Measurements from ENCODE around the gene APC2.

Gene APC2

DNA sequence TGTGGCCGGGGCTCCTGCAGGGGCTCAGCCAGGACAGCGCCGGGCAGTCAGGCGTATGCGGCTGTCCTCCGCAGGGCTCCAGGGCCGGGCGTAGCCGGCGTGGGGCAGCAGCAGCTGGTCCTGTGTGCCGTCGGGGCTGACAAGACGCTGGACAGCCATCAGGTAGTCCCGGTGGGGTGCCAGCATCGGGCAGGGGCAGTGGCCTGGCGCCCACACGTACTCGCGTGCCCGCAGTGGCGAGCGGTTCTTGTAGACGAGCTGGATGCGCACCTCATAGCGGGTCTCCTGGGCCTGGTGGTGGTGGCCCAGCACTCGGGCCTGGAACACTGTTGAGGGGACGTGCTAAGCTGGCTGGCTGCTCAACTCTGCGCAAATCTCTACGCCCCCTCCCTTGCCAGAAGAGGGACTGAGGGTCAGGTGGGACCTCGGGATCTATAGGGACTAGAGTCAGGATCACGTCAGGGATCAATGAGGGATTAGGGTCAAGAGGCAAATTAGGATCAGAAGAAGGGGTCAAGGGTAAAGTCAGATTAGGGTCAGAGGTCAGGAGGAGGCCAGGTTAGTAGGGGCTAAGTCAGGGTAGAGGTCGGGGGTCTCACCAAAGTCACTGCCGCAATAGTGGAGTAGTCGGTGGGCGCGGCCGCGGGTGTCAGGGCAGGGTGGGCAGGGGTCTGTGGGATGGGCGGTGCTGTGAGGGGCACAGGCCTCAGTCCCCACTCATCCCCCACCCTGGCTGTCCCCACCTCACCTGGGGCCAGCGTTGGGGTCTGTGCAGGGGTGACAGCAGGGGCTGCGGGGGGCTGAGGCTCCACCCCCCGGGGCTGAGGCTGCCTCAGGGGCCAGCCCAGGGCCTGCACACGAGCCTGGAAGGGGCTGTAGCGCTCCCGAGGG is 56.3 kb downstream of the APC2 start:
- no peaks in the 10 kb centered on the region for H4K20me1 ChIP-seq (ENCODE audit: insufficient read depth)
- peaks cover 77% of the 10 kb centered on the region for H3K27me3 ChIP-seq (ENCODE audit: insufficient read depth, low read depth)
- H3K9ac ChIP-seq: no peak overlapping the region
- H2AFZ ChIP-seq (ENCODE audit: low read depth): no peak overlapping the region
- H3K4me3 ChIP-seq (IDR thresholded peaks at IDR 0.05; ENCODE audit: insufficient read depth, low read depth, low read length): no peak overlapping the region
- H3K36me3 ChIP-seq (ENCODE audit: insufficient read depth): no peaks in the 10 kb centered on the region
- TF ChIP-seq CTCF (conservative IDR thresholded peaks at IDR 0.05; ENCODE audit: low read depth, low read length): no peak
- no peaks in the 10 kb centered on the region for H3K4me1 ChIP-seq (ENCODE audit: low read depth, poor library complexity, severe bottlenecking)
- no peak overlapping the region for H3K4me2 ChIP-seq
- H3K27ac ChIP-seq: no peak overlapping the region
- no peaks in the 10 kb centered on the region for H3K79me2 ChIP-seq (ENCODE audit: insufficient read depth, low read depth)

DNA sequence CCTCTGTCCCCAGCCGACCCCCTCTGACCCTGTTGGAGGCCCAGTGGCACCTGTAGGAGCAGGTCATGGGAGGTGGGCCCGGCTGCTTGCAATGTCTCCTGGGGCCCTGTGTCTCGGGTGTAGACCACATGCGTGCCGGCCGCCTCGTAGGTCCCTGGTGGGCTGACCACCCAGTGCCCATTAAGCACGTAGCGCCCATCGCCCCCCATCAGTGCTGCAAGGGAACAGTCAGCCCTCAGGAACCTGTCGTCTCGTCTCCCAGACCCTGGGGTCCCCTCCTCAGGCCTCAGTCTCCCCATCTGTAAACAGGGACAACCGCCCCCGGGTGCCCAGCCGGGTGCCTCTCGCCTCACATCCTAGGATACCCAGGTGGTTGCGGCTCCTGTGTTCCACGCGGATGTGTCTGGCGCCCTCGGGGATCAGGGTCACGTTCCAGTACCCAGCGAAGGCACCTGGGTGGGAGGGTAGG is 57.3 kb downstream of the APC2 start:
- Histone ChIP-seq H2AFZ (ENCODE audit: low read depth) (no peak overlapping the region), H3K27me3 (ENCODE audit: insufficient read depth, low read depth) (peaks cover 77% of the 10 kb centered on the region), H3K27ac (no peak overlapping the region), H3K36me3 (ENCODE audit: insufficient read depth) (no peaks in the 10 kb centered on the region), H3K9ac (no peak overlapping the region), H3K79me2 (ENCODE audit: insufficient read depth, low read depth) (no peaks in the 10 kb centered on the region), H3K4me3 (IDR thresholded peaks at IDR 0.05; ENCODE audit: insufficient read depth, low read depth, low read length) (no peak overlapping the region), H3K4me1 (ENCODE audit: low read depth, poor library complexity, severe bottlenecking) (peaks cover under 1% of the 10 kb centered on the region), H4K20me1 (ENCODE audit: insufficient read depth) (no peaks in the 10 kb centered on the region), H3K4me2 (no peak overlapping the region; the same call in 1 of the 2 replicates)
- TF ChIP-seq CTCF (conservative IDR thresholded peaks at IDR 0.05; ENCODE audit: low read depth, low read length): no peak

GRCh38 chr19:1507763-1508506 is 58.0 kb downstream of the APC2 start:
- TF ChIP-seq CTCF (conservative IDR thresholded peaks at IDR 0.05; ENCODE audit: low read depth, low read length): no peak
- H3K4me3 ChIP-seq (IDR thresholded peaks at IDR 0.05; ENCODE audit: insufficient read depth, low read depth, low read length): no peak overlapping the region
- H3K79me2 ChIP-seq (ENCODE audit: insufficient read depth, low read depth): no peaks in the 10 kb centered on the region
- no peaks in the 10 kb centered on the region for H3K36me3 ChIP-seq (ENCODE audit: insufficient read depth)
- peaks cover 72% of the 10 kb centered on the region for H3K27me3 ChIP-seq (ENCODE audit: insufficient read depth, low read depth)
- peaks cover 6% of the 10 kb centered on the region for H3K4me1 ChIP-seq (ENCODE audit: low read depth, poor library complexity, severe bottlenecking)
- peak overlapping the region; percentile 59; the same call in 1 of the 2 replicates for H2AFZ ChIP-seq (ENCODE audit: low read depth)
- peak overlapping the region; percentile 45; the same call in 1 of the 2 replicates for H3K4me2 ChIP-seq
- H3K27ac ChIP-seq: no peak overlapping the region
- H3K9ac ChIP-seq: no peak overlapping the region
- no peaks in the 10 kb centered on the region for H4K20me1 ChIP-seq (ENCODE audit: insufficient read depth)

DNA sequence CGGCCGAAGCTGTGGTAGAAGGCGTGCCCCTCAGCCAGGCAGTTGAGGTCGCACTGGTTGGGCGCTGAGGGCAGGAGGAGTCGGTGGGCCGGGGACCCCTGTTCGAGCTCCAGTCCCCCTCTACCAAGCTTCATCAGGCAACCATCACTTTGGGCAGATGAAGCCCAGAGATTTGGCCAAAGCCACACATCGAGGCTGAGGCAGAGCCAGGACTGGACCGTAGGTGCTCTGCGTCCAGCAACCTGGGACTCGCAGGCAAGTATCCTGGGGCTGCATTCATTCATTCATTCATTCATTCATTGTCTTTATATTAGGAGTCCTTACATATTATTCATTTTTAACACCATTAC is 58.6 kb downstream of the APC2 start:
- Histone ChIP-seq H3K4me2 (no peak overlapping the region), H3K4me3 (IDR thresholded peaks at IDR 0.05; ENCODE audit: insufficient read depth, low read depth, low read length) (no peak overlapping the region), H3K36me3 (ENCODE audit: insufficient read depth) (no peaks in the 10 kb centered on the region), H3K4me1 (ENCODE audit: low read depth, poor library complexity, severe bottlenecking) (peaks cover 6% of the 10 kb centered on the region), H4K20me1 (ENCODE audit: insufficient read depth) (no peaks in the 10 kb centered on the region), H3K27ac (no peak overlapping the region), H3K27me3 (ENCODE audit: insufficient read depth, low read depth) (peaks cover 68% of the 10 kb centered on the region), H3K79me2 (ENCODE audit: insufficient read depth, low read depth) (no peaks in the 10 kb centered on the region), H3K9ac (no peak overlapping the region), H2AFZ (ENCODE audit: low read depth) (no peak overlapping the region; the same call in 1 of the 2 replicates)
- no peak for TF ChIP-seq CTCF (conservative IDR thresholded peaks at IDR 0.05; ENCODE audit: low read depth, low read length)
